ENCODE measurements around the gene LGSN. TPM values are rescaled to one million over a fixed set of nuclear protein-coding genes. Genes with fewer than 3 reads are reported as not detected.

Gene LGSN
- total and polyA plus RNA-seq, 2 of the 13 experiments (the other 11 are each of a cell fraction or from before 2014, with no cell fraction given) = 0.13 to 0.63 TPM

DNA sequence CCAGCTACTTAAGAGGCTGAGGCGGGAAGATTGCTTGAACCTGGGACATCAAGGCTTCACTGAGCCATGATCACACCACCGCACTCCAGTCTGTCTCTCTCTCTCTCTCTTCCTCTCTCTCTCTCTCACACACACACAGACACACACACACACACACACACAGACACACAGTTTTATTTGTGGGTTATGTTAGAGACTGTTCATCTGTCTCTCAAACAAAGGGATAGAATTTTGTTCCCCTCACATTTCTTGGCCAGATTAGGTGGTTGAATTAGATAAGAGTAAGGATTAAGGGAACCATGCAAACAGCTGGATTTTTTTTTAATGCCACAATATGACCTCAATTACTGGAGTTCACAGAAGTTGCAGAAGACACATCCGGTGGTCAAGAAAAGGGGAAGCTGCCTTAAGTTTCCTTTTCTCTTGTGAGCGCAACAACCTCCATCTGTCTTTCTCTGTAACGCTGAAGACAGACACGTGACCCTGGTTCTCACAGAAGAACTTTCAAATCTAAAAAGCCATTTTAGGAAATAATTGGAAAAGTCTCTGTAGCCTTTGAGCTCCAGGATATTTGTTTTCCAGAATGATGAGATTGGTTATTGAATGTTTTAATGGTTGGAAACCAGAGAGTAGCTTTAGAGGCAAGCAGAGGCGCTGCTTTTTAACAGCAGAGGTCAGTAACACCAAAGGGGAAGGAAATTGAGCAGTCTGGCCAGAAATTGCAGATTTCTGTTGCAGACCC lies 32.9 kb upstream of the LGSN start (continued):
- TF ChIP-seq, protein P1, sequence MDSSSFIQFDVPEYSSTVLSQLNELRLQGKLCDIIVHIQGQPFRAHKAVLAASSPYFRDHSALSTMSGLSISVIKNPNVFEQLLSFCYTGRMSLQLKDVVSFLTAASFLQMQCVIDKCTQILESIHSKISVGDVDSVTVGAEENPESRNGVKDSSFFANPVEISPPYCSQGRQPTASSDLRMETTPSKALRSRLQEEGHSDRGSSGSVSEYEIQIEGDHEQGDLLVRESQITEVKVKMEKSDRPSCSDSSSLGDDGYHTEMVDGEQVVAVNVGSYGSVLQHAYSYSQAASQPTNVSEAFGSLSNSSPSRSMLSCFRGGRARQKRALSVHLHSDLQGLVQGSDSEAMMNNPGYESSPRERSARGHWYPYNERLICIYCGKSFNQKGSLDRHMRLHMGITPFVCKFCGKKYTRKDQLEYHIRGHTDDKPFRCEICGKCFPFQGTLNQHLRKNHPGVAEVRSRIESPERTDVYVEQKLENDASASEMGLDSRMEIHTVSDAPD (CRISPR knock-in tag; IDR thresholded peaks at IDR 0.05) = no peak
- TF ChIP-seq ZBTB42 (CRISPR knock-in tag; IDR thresholded peaks at IDR 0.05) (no peak), KDM5A (IDR thresholded peaks at IDR 0.05; ENCODE audit: borderline replicate concordance, low read length) (no peak), ZNF781 (CRISPR knock-in tag; IDR thresholded peaks at IDR 0.05; ENCODE audit: borderline replicate concordance, not compliant biosample characterization) (no peak), TMF1 (CRISPR knock-in tag; IDR thresholded peaks at IDR 0.05; ENCODE audit: low read depth) (no peak), ZNF644 (CRISPR knock-in tag; IDR thresholded peaks at IDR 0.05; ENCODE audit: low read depth) (no peak), ZFX (CRISPR knock-in tag; IDR thresholded peaks at IDR 0.05; ENCODE audit: low read depth) (no peak), ZNF138 (CRISPR knock-in tag; IDR thresholded peaks at IDR 0.05; ENCODE audit: low read depth) (no peak), ZNF205 (CRISPR knock-in tag; IDR thresholded peaks at IDR 0.05) (peak; percentile 77), CENPT (CRISPR knock-in tag; IDR thresholded peaks at IDR 0.05; ENCODE audit: low read depth) (no peak), HNRNPLL (IDR thresholded peaks at IDR 0.05; ENCODE audit: low read depth, low read length, poor library complexity, severe bottlenecking) (no peak), RFXAP (CRISPR knock-in tag; IDR thresholded peaks at IDR 0.05; ENCODE audit: borderline replicate concordance) (no peak), ZBTB38 (CRISPR knock-in tag; IDR thresholded peaks at IDR 0.05) (peak; percentile 60; the same call in 1 of the 2 replicates), ZNF549 (CRISPR knock-in tag; IDR thresholded peaks at IDR 0.05) (no peak), ZNF496 (CRISPR knock-in tag; IDR thresholded peaks at IDR 0.05; ENCODE audit: insufficient replicate concordance) (no peak), ZNF678 (CRISPR knock-in tag; IDR thresholded peaks at IDR 0.05) (no peak), CHD2 (IDR thresholded peaks at IDR 0.05; ENCODE audit: low read depth, low read length) (no peak), RARA (CRISPR knock-in tag; IDR thresholded peaks at IDR 0.05) (peak; percentile 37; the same call in 1 of the 2 replicates), ZNF343 (CRISPR knock-in tag; IDR thresholded peaks at IDR 0.05) (no peak)
- TF ChIP-seq, protein P2, sequence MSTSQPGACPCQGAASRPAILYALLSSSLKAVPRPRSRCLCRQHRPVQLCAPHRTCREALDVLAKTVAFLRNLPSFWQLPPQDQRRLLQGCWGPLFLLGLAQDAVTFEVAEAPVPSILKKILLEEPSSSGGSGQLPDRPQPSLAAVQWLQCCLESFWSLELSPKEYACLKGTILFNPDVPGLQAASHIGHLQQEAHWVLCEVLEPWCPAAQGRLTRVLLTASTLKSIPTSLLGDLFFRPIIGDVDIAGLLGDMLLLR (CRISPR knock-in tag; IDR thresholded peaks at IDR 0.05) = no peak
- TF ChIP-seq, protein P3, sequence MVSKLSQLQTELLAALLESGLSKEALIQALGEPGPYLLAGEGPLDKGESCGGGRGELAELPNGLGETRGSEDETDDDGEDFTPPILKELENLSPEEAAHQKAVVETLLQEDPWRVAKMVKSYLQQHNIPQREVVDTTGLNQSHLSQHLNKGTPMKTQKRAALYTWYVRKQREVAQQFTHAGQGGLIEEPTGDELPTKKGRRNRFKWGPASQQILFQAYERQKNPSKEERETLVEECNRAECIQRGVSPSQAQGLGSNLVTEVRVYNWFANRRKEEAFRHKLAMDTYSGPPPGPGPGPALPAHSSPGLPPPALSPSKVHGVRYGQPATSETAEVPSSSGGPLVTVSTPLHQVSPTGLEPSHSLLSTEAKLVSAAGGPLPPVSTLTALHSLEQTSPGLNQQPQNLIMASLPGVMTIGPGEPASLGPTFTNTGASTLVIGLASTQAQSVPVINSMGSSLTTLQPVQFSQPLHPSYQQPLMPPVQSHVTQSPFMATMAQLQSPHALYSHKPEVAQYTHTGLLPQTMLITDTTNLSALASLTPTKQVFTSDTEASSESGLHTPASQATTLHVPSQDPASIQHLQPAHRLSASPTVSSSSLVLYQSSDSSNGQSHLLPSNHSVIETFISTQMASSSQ (IDR thresholded peaks at IDR 0.05; ENCODE audit: low read depth) = no peak
- TF ChIP-seq, protein P3 (CRISPR knock-in tag; IDR thresholded peaks at IDR 0.05; ENCODE audit: borderline replicate concordance) = peak; percentile 28; the same call in 1 of the 2 replicates
- TF ChIP-seq, protein P4, sequence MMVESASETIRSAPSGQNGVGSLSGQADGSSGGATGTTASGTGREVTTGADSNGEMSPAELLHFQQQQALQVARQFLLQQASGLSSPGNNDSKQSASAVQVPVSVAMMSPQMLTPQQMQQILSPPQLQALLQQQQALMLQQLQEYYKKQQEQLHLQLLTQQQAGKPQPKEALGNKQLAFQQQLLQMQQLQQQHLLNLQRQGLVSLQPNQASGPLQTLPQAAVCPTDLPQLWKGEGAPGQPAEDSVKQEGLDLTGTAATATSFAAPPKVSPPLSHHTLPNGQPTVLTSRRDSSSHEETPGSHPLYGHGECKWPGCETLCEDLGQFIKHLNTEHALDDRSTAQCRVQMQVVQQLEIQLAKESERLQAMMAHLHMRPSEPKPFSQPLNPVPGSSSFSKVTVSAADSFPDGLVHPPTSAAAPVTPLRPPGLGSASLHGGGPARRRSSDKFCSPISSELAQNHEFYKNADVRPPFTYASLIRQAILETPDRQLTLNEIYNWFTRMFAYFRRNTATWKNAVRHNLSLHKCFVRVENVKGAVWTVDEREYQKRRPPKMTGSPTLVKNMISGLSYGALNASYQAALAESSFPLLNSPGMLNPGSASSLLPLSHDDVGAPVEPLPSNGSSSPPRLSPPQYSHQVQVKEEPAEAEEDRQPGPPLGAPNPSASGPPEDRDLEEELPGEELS (CRISPR knock-in tag; IDR thresholded peaks at IDR 0.05) = peak; percentile 72

All from HepG2 (cell line).